Mesenchymal stem cell (in vitro differentiated cells and primary cell): Measurements from ENCODE around the gene SATB1.

Source experiments
- DNase-seq: peaks from one replicate; pipeline ENCODE4 v3.0.0-alpha.2; 2013
- H2AFZ ChIP-seq: one replicate; pipeline ENCODE4 v1.6.1; 2013; ENCODE audit warnings: low read depth, mild to moderate bottlenecking, control low read depth, inconsistent platforms, low read length, moderate library complexity
- H2AK5ac ChIP-seq: 2 replicates; pipeline ENCODE4 v1.6.1; 2013; ENCODE audit warnings: low read length, moderate library complexity, mild to moderate bottlenecking, inconsistent platforms; ENCODE audit not compliant: severe bottlenecking
- H2BK120ac ChIP-seq: one replicate; pipeline ENCODE4 v1.6.1; 2013; ENCODE audit warnings: low read depth, mild to moderate bottlenecking, inconsistent platforms, low read length, moderate library complexity
- H2BK12ac ChIP-seq, 2 experiments: one replicate each; pipeline ENCODE4 v1.6.1; 2013; ENCODE audit warnings: inconsistent platforms in 2 of 2, low read length in 2 of 2, mild to moderate bottlenecking in 2 of 2, moderate library complexity in 2 of 2, control low read depth in 1 of 2
- H2BK15ac ChIP-seq: one replicate; pipeline ENCODE4 v1.6.1; 2013; ENCODE audit warnings: mild to moderate bottlenecking, low read depth, inconsistent platforms; ENCODE audit not compliant: poor library complexity, severe bottlenecking
- H2BK5ac ChIP-seq: 2 replicates; pipeline ENCODE4 v1.6.1; 2013; ENCODE audit warnings: low read depth, mild to moderate bottlenecking, low read length, control low read depth, inconsistent platforms; ENCODE audit not compliant: poor library complexity, severe bottlenecking
- H3K14ac ChIP-seq, 2 experiments: one replicate each; pipeline ENCODE4 v1.6.1; 2013; ENCODE audit warnings: inconsistent platforms in 2 of 2, low read length in 2 of 2, control low read depth in 1 of 2, mild to moderate bottlenecking in 1 of 2, moderate library complexity in 1 of 2
- H3K18ac ChIP-seq, 2 experiments: one replicate each; pipeline ENCODE4 v1.6.1; 2013; ENCODE audit warnings: inconsistent platforms in 2 of 2, low read length in 2 of 2, control low read depth in 1 of 2, low read depth in 1 of 2, mild to moderate bottlenecking in 1 of 2
- H3K23ac ChIP-seq, 2 experiments: one replicate each; pipeline ENCODE4 v1.6.1; 2013; ENCODE audit warnings: inconsistent platforms in 2 of 2, low read length in 2 of 2, mild to moderate bottlenecking in 2 of 2, moderate library complexity in 2 of 2, control low read depth in 1 of 2
- H3K27ac ChIP-seq: 2 replicates; pipeline ENCODE4 v1.5.1; 2013; ENCODE audit warnings: mild to moderate bottlenecking, moderate library complexity, low read length, control low read depth, inconsistent platforms; ENCODE audit not compliant: poor library complexity, severe bottlenecking
- H3K27me3 ChIP-seq, 2 experiments: 2 replicates each; pipeline versions ENCODE4 v1.6.1 to v1.7.0; 2013; ENCODE audit warnings: low read length in 2 of 2, mild to moderate bottlenecking in 2 of 2, moderate library complexity in 2 of 2, control low read depth in 1 of 2, inconsistent platforms in 1 of 2; ENCODE audit not compliant: control insufficient read depth in 1 of 2, insufficient read depth in 1 of 2
- H3K36me3 ChIP-seq, 2 experiments: 2 replicates each; pipeline versions ENCODE4 v1.6.1 to v1.7.0; 2013; ENCODE audit warnings: low read length in 2 of 2, control low read depth in 1 of 2, inconsistent platforms in 1 of 2, low read depth in 1 of 2, mild to moderate bottlenecking in 1 of 2; ENCODE audit not compliant: insufficient read depth in 2 of 2, control insufficient read depth in 1 of 2
- H3K4ac ChIP-seq, 2 experiments: one replicate each; pipeline ENCODE4 v1.6.1; 2013; ENCODE audit warnings: inconsistent platforms in 2 of 2, low read length in 2 of 2, mild to moderate bottlenecking in 2 of 2, moderate library complexity in 2 of 2, control low read depth in 1 of 2, low read depth in 1 of 2
- H3K4me1 ChIP-seq: 2 replicates; pipeline ENCODE4 v1.6.1; 2013; ENCODE audit warnings: low read depth, low read length, control low read depth; ENCODE audit not compliant: control insufficient read depth, insufficient read depth
- H3K4me2 ChIP-seq: 2 replicates; pipeline ENCODE4 v1.6.1; 2013; ENCODE audit warnings: low read length, mild to moderate bottlenecking, inconsistent platforms; ENCODE audit not compliant: poor library complexity, severe bottlenecking
- H3K4me3 ChIP-seq, 2 experiments: 2 replicates each; pipeline versions ENCODE4 v1.5.1 to v1.7.0; 2013; ENCODE audit warnings: low read length in 2 of 2, mild to moderate bottlenecking in 2 of 2, control low read depth in 1 of 2, low read depth in 1 of 2; ENCODE audit not compliant: insufficient read depth in 1 of 2
- H3K79me1 ChIP-seq: replicated peaks from 2 replicates; pipeline ENCODE4 v1.6.1; 2013; ENCODE audit warnings: mild to moderate bottlenecking, control low read depth, low read length, inconsistent platforms; ENCODE audit not compliant: poor library complexity, severe bottlenecking
- H3K9ac ChIP-seq: 2 replicates; pipeline ENCODE4 v1.7.0; 2013; ENCODE audit warnings: mild to moderate bottlenecking, low read length, moderate library complexity
- H3K9me3 ChIP-seq: 2 replicates; pipeline ENCODE4 v1.7.0; 2013; ENCODE audit warnings: mild to moderate bottlenecking, low read length; ENCODE audit not compliant: control insufficient read depth
- H4K8ac ChIP-seq: one replicate; pipeline ENCODE4 v1.6.1; 2013; ENCODE audit warnings: inconsistent platforms, mild to moderate bottlenecking, low read length, moderate library complexity
- H4K91ac ChIP-seq: one replicate; pipeline ENCODE4 v1.6.1; 2013; ENCODE audit warnings: mild to moderate bottlenecking, low read length, inconsistent platforms
- WGBS: methylation state at CpG from one replicate; pipeline ENCODE4 v1.1.7; 2013; ENCODE audit warnings: mixed read lengths; 5-methylcytosine and 5-hydroxymethylcytosine counted together

The SATB1 gene

GRCh38 chr3:18431266-18431665 is 6.1 kb upstream of the SATB1 start:
- no peak overlapping the region for H3K4me2 ChIP-seq

GRCh38 chr3:18428991-18429745 is 4.0 kb upstream of the SATB1 start:
- no peak overlapping the region for H3K4me2 ChIP-seq
- H3K9me3 ChIP-seq: no peaks in the 10 kb centered on the region
- no peak overlapping the region for H3K18ac ChIP-seq
- H3K9ac ChIP-seq: no peak overlapping the region
- no peak overlapping the region for H3K23ac ChIP-seq
- no peak overlapping the region for H4K8ac ChIP-seq
- WGBS: 75% methylated on average over 6 of the region's 6 CpGs
- H3K27ac ChIP-seq: no peak overlapping the region
- no peaks in the 10 kb centered on the region for H3K4me1 ChIP-seq
- no peak overlapping the region for H2AFZ ChIP-seq
- no peaks in the 10 kb centered on the region for H3K36me3 ChIP-seq
- no peak overlapping the region for H4K91ac ChIP-seq
- no peak overlapping the region for H2BK15ac ChIP-seq
- H3K4ac ChIP-seq: no peak overlapping the region
- H2AK5ac ChIP-seq: no peak overlapping the region
- H2BK120ac ChIP-seq: no peak overlapping the region
- H3K14ac ChIP-seq: no peak overlapping the region
- no peaks in the 10 kb centered on the region for H3K79me1 ChIP-seq
- H2BK5ac ChIP-seq: no peak overlapping the region
- H2BK12ac ChIP-seq: no peak overlapping the region
- no peak overlapping the region for H3K4me3 ChIP-seq
- no peak for DNase-seq
- H3K27me3 ChIP-seq: peaks cover 14 to 15% of the 10 kb centered on the region in 2 experiments

More at GRCh38 chr3:18431266-18431665, 6.1 kb upstream of the SATB1 start:
- Histone ChIP-seq H2AFZ (no peak overlapping the region), H3K4me3 (no peak overlapping the region), H2AK5ac (no peak overlapping the region), H3K23ac (no peak overlapping the region), H2BK12ac (no peak overlapping the region), H3K14ac (no peak overlapping the region), H3K36me3 (no peaks in the 10 kb centered on the region), H2BK5ac (no peak overlapping the region), H3K27ac (no peak overlapping the region), H4K91ac (no peak overlapping the region), H3K4ac (no peak overlapping the region), H2BK120ac (no peak overlapping the region), H3K27me3 (peaks cover 14 to 15% of the 10 kb centered on the region in 2 experiments), H3K18ac (no peak overlapping the region), H4K8ac (no peak overlapping the region), H2BK15ac (no peak overlapping the region), H3K79me1 (no peaks in the 10 kb centered on the region), H3K4me1 (no peaks in the 10 kb centered on the region), H3K9me3 (no peaks in the 10 kb centered on the region), H3K9ac (no peak overlapping the region)
- no peak for DNase-seq
- WGBS: 79% methylated on average over 3 of the region's 3 CpGs

GRCh38 chr3:18428036-18428435 is 2.9 kb upstream of the SATB1 start:
- Histone ChIP-seq H3K27me3 (peaks cover 14 to 15% of the 10 kb centered on the region in 2 experiments), H4K91ac (no peak overlapping the region)

GRCh38 chr3:18426597-18427193 is 1.6 kb upstream of the SATB1 start:
- no peak overlapping the region for H2BK120ac ChIP-seq
- H2BK5ac ChIP-seq: no peak overlapping the region
- no peak for DNase-seq
- H3K4me3 ChIP-seq: no peak overlapping the region
- H4K91ac ChIP-seq: no peak overlapping the region
- H3K79me1 ChIP-seq: no peaks in the 10 kb centered on the region
- no peak overlapping the region for H2AK5ac ChIP-seq
- no peak overlapping the region for H3K9ac ChIP-seq
- H3K9me3 ChIP-seq: no peaks in the 10 kb centered on the region
- H3K23ac ChIP-seq: no peak overlapping the region
- H3K27ac ChIP-seq: no peak overlapping the region
- H2AFZ ChIP-seq: no peak overlapping the region
- no peak overlapping the region for H3K4ac ChIP-seq
- H2BK15ac ChIP-seq: no peak overlapping the region
- no peak overlapping the region for H3K4me2 ChIP-seq
- H3K4me1 ChIP-seq: no peaks in the 10 kb centered on the region
- no peak overlapping the region for H2BK12ac ChIP-seq
- no peak overlapping the region for H3K14ac ChIP-seq
- no peak overlapping the region for H4K8ac ChIP-seq
- WGBS: no CpG with 5 or more reads among the region's 3 CpGs
- no peak overlapping the region for H3K18ac ChIP-seq
- H3K27me3 ChIP-seq: peaks cover 9 to 15% of the 10 kb centered on the region in 2 experiments
- no peaks in the 10 kb centered on the region for H3K36me3 ChIP-seq

More at GRCh38 chr3:18428036-18428435, 2.9 kb upstream of the SATB1 start:
- H3K4me1 ChIP-seq: no peaks in the 10 kb centered on the region
- H3K79me1 ChIP-seq: no peaks in the 10 kb centered on the region
- H2BK12ac ChIP-seq: no peak overlapping the region
- no peak overlapping the region for H2AK5ac ChIP-seq
- no peak overlapping the region for H2AFZ ChIP-seq
- no peak overlapping the region for H3K4me2 ChIP-seq
- 50% methylated on average over 1 of the region's 1 CpG for WGBS
- no peak overlapping the region for H3K4me3 ChIP-seq
- no peak overlapping the region for H3K23ac ChIP-seq
- H3K36me3 ChIP-seq: no peaks in the 10 kb centered on the region
- H4K8ac ChIP-seq: no peak overlapping the region
- H2BK120ac ChIP-seq: no peak overlapping the region
- no peak overlapping the region for H3K18ac ChIP-seq
- no peak overlapping the region for H3K4ac ChIP-seq
- H3K14ac ChIP-seq: no peak overlapping the region
- no peak overlapping the region for H2BK5ac ChIP-seq
- no peak overlapping the region for H2BK15ac ChIP-seq
- no peak overlapping the region for H3K27ac ChIP-seq
- no peaks in the 10 kb centered on the region for H3K9me3 ChIP-seq
- no peak for DNase-seq
- no peak overlapping the region for H3K9ac ChIP-seq
